Measurements from ENCODE around the gene KRT86.
"Not testable (repeated sequence)": the region's sequence is repeated elsewhere in the genome, so short reads cannot be mapped to it uniquely, and the experiment has no call there.

KRT86 gene

GRCh38 chr12:52238916-52239646, 35.4 kb upstream of the KRT86 start:
- no peak for DNase-seq (ENCODE audit: low spot score)

GRCh38 chr12:52239767-52240166, 34.7 kb upstream of the KRT86 start:
- DNase-seq (ENCODE audit: low spot score), result no peak

- not testable (repeated sequence) for DNase-seq (ENCODE audit: low spot score)
These were observed 34.2 kb upstream of the KRT86 start for GRCh38 chr12:52240247-52240646.

- no peak for DNase-seq (ENCODE audit: low spot score)
These were observed 33.1 kb upstream of the KRT86 start for GRCh38 chr12:52241205-52241842.

GRCh38 chr12:52242442-52243258, 31.8 kb upstream of the KRT86 start:
- no peak for DNase-seq (ENCODE audit: low spot score)

GRCh38 chr12:52243259-52243855, 31.1 kb upstream of the KRT86 start:
- no peak for DNase-seq (ENCODE audit: low spot score)

GRCh38 chr12:52243856-52244614, 30.4 kb upstream of the KRT86 start:
- no peak for DNase-seq (ENCODE audit: low spot score)

- no peak for DNase-seq (ENCODE audit: low spot score)
These were observed 29.8 kb upstream of the KRT86 start for GRCh38 chr12:52244615-52244994.

GRCh38 chr12:52245259-52245961, 29.0 kb upstream of the KRT86 start:
- no peak for DNase-seq (ENCODE audit: low spot score)

GRCh38 chr12:52245962-52246569, 28.4 kb upstream of the KRT86 start:
- DNase-seq (ENCODE audit: low spot score), result no peak

GRCh38 chr12:52246720-52247621, 27.5 kb upstream of the KRT86 start:
- DNase-seq (ENCODE audit: low spot score), result no peak

- no peak for DNase-seq (ENCODE audit: low spot score)
These were observed 26.6 kb upstream of the KRT86 start for GRCh38 chr12:52247622-52248540.

GRCh38 chr12:52248541-52249461, 25.6 kb upstream of the KRT86 start:
- no peak for DNase-seq (ENCODE audit: low spot score)

- DNase-seq (ENCODE audit: low spot score), result no peak
These were observed 24.9 kb upstream of the KRT86 start for GRCh38 chr12:52249511-52250047.

- DNase-seq (ENCODE audit: low spot score), result no peak
These were observed 24.1 kb upstream of the KRT86 start for GRCh38 chr12:52250048-52250990.
